Measurements from ENCODE around the gene IGSF6. TPM values are rescaled to one million over a fixed set of nuclear protein-coding genes. Genes with fewer than 3 reads are reported as not detected.
A peak's percentile ranks its signal among the peaks of the same experiment; 100 is the strongest.

Gene IGSF6
- total RNA-seq, 6 donors from 2014 or later: 7.0 to 74.0 (median 17.7) TPM

- Histone ChIP-seq H3K9me3 (no peaks in the 10 kb centered on the region), H3K4me1 (peaks cover 12 to 20% (median 17%) of the 10 kb centered on the region in 4 donors), H3K27ac (peak overlapping the region; percentile 93 to 96 (median 94)), H3K4me3 (peak overlapping the region; percentile 44 to 97 (median 89)), H3K27me3 (no peaks in the 10 kb centered on the region), H3K36me3 (no peaks in the 10 kb centered on the region)
- no peak for TF ChIP-seq POLR2A (IDR thresholded peaks at IDR 0.05)
- TF ChIP-seq EP300 (IDR thresholded peaks at IDR 0.05): no peak
- TF ChIP-seq POLR2AphosphoS5 (IDR thresholded peaks at IDR 0.05): no peak
- no peak for TF ChIP-seq CTCF (IDR thresholded peaks at IDR 0.05)
- WGBS, 2 donors: 1 to 5% methylated on average over 11 to 13 of the region's 13 CpGs
- ATAC-seq (ENCODE audit: low FRiP score in 2 of 2) (peak; percentile 5 to 25), DNase-seq (no peak)
Measured at GRCh38 chr16:21598701-21599121, 53.7 kb downstream of the IGSF6 start.

GRCh38 chr16:21598206-21598605, 54.2 kb downstream of the IGSF6 start:
- TF ChIP-seq CTCF (IDR thresholded peaks at IDR 0.05) (no peak), POLR2A (IDR thresholded peaks at IDR 0.05) (no peak), EP300 (IDR thresholded peaks at IDR 0.05) (no peak), POLR2AphosphoS5 (IDR thresholded peaks at IDR 0.05) (no peak)
- H3K36me3 ChIP-seq: no peaks in the 10 kb centered on the region
- 73 to 77% methylated on average over 12 of the region's 12 CpGs for WGBS, 2 donors
- peaks cover 11 to 20% (median 15%) of the 10 kb centered on the region in 4 donors for H3K4me1 ChIP-seq
- no peak for DNase-seq
- H3K9me3 ChIP-seq: no peaks in the 10 kb centered on the region
- no peaks in the 10 kb centered on the region for H3K27me3 ChIP-seq
- peak overlapping the region in 2 of 4 donors; percentile 94 to 97 for H3K4me3 ChIP-seq
- no peak for ATAC-seq (ENCODE audit: low FRiP score in 2 of 2)
- peak overlapping the region; percentile 93 to 96 (median 94) for H3K27ac ChIP-seq

GRCh38 chr16:21597561-21598030, 54.8 kb downstream of the IGSF6 start:
- Histone ChIP-seq H3K27ac (no peak overlapping the region), H3K4me3 (no peak overlapping the region), H3K27me3 (no peaks in the 10 kb centered on the region), H3K4me1 (peaks cover 11 to 20% (median 15%) of the 10 kb centered on the region in 4 donors), H3K36me3 (no peaks in the 10 kb centered on the region), H3K9me3 (no peaks in the 10 kb centered on the region)
- no peak for TF ChIP-seq POLR2AphosphoS5 (IDR thresholded peaks at IDR 0.05)
- TF ChIP-seq EP300 (IDR thresholded peaks at IDR 0.05): no peak
- TF ChIP-seq CTCF (IDR thresholded peaks at IDR 0.05): no peak
- ATAC-seq (ENCODE audit: low FRiP score in 2 of 2): no peak
- no peak for DNase-seq
- WGBS, 2 donors: 66 to 75% methylated on average over 2 of the region's 2 CpGs

- Histone ChIP-seq H3K4me1 (peaks cover 6 to 16% (median 9%) of the 10 kb centered on the region in 4 donors), H3K27me3 (no peaks in the 10 kb centered on the region), H3K27ac (no peak overlapping the region), H3K36me3 (no peaks in the 10 kb centered on the region), H3K4me3 (no peak overlapping the region), H3K9me3 (no peaks in the 10 kb centered on the region)
- DNase-seq: no peak
- TF ChIP-seq CTCF (IDR thresholded peaks at IDR 0.05) (no peak), POLR2A (IDR thresholded peaks at IDR 0.05) (no peak), POLR2AphosphoS5 (IDR thresholded peaks at IDR 0.05) (no peak), EP300 (IDR thresholded peaks at IDR 0.05) (no peak)
- 69 to 79% methylated on average over 7 of the region's 7 CpGs for WGBS, 2 donors
- ATAC-seq (ENCODE audit: low FRiP score in 2 of 2): no peak
Measured at GRCh38 chr16:21593530-21594289, 58.7 kb downstream of the IGSF6 start.
